ENCODE results near the gene NRCAM. TPM values are rescaled to one million over a fixed set of nuclear protein-coding genes. Genes with fewer than 3 reads are reported as not detected.

The NRCAM gene
- total RNA-seq, 1 donor from 2014 or later = 0.26 TPM

GRCh38 chr7:108290459-108291151 lies 165.6 kb downstream of the NRCAM start:
- no peaks in the 10 kb centered on the region for H3K27me3 ChIP-seq (ENCODE audit: control insufficient read depth, insufficient read depth, low read length)
- H3K36me3 ChIP-seq (ENCODE audit: control insufficient read depth, insufficient read depth, low read length) = no peaks in the 10 kb centered on the region
- FAIRE-seq (no peak), DNase-seq (ENCODE audit: low read depth) (no peak)
- no peak for TF ChIP-seq CTCF (IDR thresholded peaks at IDR 0.05; ENCODE audit: insufficient read depth, low read length, severe bottlenecking)
- H3K4me3 ChIP-seq (ENCODE audit: low read depth, low read length) = no peak overlapping the region

- H3K27me3 ChIP-seq (ENCODE audit: control insufficient read depth, insufficient read depth, low read length) = no peaks in the 10 kb centered on the region
- DNase-seq (ENCODE audit: low read depth) (no peak), FAIRE-seq (no peak)
- H3K4me3 ChIP-seq (ENCODE audit: low read depth, low read length) = no peak overlapping the region
- TF ChIP-seq CTCF (IDR thresholded peaks at IDR 0.05; ENCODE audit: insufficient read depth, low read length, severe bottlenecking) = no peak
- H3K36me3 ChIP-seq (ENCODE audit: control insufficient read depth, insufficient read depth, low read length) = no peaks in the 10 kb centered on the region
These were observed 166.4 kb downstream of the NRCAM start for GRCh38 chr7:108289852-108290251.

GRCh38 chr7:108287857-108288256 lies 168.4 kb downstream of the NRCAM start:
- Histone ChIP-seq H3K27me3 (ENCODE audit: control insufficient read depth, insufficient read depth, low read length) (no peaks in the 10 kb centered on the region), H3K4me3 (ENCODE audit: low read depth, low read length) (no peak overlapping the region), H3K36me3 (ENCODE audit: control insufficient read depth, insufficient read depth, low read length) (no peaks in the 10 kb centered on the region)
- no peak for TF ChIP-seq CTCF (IDR thresholded peaks at IDR 0.05; ENCODE audit: insufficient read depth, low read length, severe bottlenecking)
- no peak for FAIRE-seq
- no peak for DNase-seq (ENCODE audit: low read depth)

- FAIRE-seq (no peak), DNase-seq (ENCODE audit: low read depth) (no peak)
- Histone ChIP-seq H3K4me3 (ENCODE audit: low read depth, low read length) (no peak overlapping the region), H3K36me3 (ENCODE audit: control insufficient read depth, insufficient read depth, low read length) (no peaks in the 10 kb centered on the region), H3K27me3 (ENCODE audit: control insufficient read depth, insufficient read depth, low read length) (no peaks in the 10 kb centered on the region)
- TF ChIP-seq CTCF (IDR thresholded peaks at IDR 0.05; ENCODE audit: insufficient read depth, low read length, severe bottlenecking) = no peak
These were observed 169.8 kb downstream of the NRCAM start for GRCh38 chr7:108286290-108286904.

GRCh38 chr7:108285778-108286177 lies 170.5 kb downstream of the NRCAM start:
- no peaks in the 10 kb centered on the region for H3K27me3 ChIP-seq (ENCODE audit: control insufficient read depth, insufficient read depth, low read length)
- no peak for FAIRE-seq
- no peak for TF ChIP-seq CTCF (IDR thresholded peaks at IDR 0.05; ENCODE audit: insufficient read depth, low read length, severe bottlenecking)

More at GRCh38 chr7:108285778-108286177, 170.5 kb downstream of the NRCAM start:
- Histone ChIP-seq H3K4me3 (ENCODE audit: low read depth, low read length) (no peak overlapping the region), H3K36me3 (ENCODE audit: control insufficient read depth, insufficient read depth, low read length) (no peaks in the 10 kb centered on the region)
- DNase-seq (ENCODE audit: low read depth) = no peak
